HG03354 (cell line): ENCODE results near the gene CHRND.

Source experiments
- ATAC-seq: cut with Tn5 transposase; IDR thresholded peaks from one replicate; pipeline ENCODE4 v1.9.1; 2021; ENCODE audit warnings: mild to moderate bottlenecking; ENCODE audit not compliant: unreplicated experiment, poor library complexity, severe bottlenecking

The CHRND gene

DNA sequence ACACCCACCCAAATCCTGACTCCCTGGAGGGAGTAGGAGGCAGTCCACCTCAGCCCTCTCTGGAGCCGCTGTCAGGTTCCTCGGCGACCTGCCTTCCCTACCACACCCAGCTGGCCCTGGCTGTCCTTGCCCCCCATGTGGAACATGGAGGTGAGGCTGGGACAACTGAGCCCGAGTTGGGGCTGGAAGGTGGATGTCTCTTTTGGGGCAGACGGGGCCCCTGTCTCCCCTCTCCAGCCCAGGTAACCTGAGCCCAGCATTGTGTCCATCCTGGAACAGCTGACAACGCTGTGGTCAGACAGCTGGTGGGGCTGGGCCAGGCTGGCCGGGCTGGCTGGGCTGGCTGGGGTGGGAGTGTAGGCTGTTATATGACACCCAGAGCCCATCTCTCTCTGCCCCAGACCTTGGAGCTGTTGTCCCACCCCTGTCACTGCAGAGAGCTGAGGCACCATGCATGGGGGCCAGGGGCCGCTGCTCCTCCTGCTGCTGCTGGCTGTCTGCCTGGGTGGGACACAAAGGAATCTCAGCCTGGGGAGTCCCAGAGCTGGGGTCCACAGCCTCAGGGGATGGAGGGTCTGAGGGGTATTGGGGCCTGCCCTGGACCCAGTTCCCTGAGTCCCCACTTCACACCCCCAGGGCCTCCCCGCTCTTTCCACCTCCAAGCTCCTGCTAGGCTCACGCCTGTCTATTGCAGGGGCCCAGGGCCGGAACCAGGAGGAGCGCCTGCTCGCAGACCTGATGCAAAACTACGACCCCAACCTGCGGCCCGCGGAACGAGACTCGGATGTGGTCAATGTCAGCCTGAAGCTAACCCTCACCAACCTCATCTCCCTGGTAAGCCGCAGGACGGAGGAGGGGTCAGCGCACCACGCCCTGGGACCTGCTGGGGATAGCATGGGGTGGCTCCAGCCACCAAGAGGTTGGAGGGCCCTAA, 13.6 kb downstream of the CHRND start, which contains the start of gene CHRNG:
Gene CHRNG, plus strand, starts transcription at position 395 of the 934 bp plus-strand sequence. Its CDS starts 56 bp downstream, at position 451.
- ATAC-seq = no peak

DNA sequence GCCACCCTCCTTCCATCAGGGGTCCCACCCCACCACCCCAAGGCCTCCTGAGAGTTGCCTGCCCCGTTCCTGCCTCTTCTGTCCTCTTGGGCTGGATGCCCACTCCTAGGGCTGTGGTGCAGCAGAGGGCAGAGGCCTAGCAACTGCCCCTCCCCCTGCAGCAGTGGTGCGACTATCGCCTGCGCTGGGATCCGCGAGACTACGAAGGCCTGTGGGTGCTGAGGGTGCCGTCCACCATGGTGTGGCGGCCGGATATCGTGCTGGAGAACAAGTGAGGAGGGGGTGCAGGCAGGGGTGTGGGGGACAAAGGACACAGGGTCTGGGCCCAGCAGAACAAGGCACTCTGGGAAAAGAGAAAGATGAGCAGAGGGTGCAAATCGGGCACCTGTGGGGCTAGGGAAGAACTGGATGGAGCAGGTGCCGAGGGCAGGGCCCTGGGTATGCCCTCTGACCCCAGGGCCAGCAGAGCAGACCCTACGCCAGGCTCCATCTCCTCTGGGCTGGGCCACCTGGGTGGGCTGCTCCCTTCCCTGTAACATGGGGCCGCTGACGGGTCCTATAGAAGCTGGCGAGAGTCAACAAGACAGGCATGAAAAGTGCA, 14.6 kb downstream of the CHRND start:
- no peak for ATAC-seq

DNA sequence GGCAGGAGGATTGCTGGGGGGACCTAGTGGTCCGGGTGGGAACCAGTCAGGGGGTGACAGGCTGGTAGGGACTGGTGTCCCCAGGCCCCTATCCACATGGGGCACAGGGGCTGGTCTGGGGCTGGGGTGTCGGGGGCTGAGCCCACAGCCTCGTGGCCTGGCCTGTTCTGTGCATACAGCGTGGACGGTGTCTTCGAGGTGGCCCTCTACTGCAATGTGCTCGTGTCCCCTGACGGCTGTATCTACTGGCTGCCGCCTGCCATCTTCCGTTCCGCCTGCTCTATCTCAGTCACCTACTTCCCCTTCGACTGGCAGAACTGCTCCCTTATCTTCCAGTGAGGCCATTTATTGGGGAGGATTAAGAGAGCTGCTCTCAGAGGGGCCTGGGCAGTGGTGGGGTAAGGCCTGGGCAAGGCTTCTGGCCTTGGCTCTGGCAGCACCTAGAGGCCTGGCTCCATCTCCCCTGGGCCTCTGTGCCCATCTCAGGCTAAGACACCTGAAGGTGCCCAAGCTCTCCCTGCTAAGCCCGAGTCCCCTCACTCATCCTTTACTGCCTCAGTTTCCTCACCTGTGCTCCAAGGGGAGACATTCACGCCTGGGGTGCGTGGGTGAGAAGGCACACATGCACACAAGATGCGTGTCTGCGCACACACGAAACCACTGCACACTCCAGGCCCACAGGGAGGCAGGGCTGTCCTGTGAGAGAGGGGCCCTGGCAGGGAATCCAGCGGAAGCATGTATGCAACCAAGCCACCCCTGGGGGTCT, 15.4 kb downstream of the CHRND start:
- no peak for ATAC-seq

DNA sequence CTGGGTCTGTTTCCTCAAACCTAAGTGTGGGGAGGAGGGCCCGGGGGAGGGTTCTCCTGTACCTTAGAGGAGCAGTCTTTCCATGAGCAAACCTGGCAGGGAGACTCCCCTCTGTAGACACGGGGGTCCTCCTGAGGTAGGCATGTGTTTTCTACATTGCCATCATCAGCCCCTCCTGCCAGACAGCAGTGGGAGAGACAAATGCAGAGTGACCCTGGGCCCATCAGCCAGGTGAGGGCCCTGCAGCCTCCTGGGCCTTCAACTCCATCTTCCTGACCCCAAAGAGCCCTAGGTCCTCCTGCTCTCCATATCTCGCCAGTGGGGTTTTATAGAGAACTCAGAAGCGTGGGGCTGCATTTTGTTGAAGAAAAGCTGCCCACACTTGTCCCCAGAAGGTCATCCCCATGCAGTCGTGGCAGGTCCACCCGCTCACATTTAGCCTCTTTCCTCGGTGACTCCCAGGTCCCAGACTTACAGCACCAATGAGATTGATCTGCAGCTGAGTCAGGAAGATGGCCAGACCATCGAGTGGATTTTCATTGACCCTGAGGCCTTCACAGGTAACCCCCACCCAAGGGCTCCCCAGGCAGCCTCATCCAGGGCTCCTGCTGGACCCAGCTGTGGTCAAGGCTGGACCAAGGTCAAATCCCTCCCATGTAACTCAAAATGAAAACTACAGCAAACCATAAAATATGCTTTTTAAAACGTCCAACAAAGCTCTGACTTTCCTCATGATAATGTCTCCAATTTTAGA, 16.2 kb downstream of the CHRND start:
- ATAC-seq = no peak

DNA sequence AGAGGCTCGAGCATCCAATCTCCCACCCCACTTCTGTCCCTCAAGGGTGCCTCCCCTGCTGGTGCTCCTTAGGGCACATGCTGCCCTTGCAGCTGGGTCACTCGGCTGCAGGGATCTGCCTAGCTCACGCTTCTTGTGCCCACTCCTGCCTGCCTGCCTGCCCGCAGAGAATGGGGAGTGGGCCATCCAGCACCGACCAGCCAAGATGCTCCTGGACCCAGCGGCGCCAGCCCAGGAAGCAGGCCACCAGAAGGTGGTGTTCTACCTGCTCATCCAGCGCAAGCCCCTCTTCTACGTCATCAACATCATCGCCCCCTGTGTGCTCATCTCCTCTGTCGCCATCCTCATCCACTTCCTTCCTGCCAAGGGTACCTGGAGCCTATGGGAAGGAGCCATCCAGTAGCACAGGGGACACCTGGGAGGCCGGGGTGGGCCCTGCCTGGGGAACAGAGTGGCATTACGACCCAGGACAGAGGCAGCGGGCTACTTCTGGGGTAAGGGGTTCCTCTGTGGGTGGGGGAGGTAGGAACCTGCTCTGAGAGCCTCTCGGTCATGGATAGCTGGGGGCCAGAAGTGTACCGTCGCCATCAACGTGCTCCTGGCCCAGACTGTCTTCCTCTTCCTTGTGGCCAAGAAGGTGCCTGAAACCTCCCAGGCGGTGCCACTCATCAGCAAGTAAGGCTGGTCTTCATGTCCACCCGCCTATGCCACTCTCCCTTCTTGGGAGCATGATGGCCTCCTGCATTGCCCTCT, 16.9 kb downstream of the CHRND start:
- ATAC-seq = no peak

DNA sequence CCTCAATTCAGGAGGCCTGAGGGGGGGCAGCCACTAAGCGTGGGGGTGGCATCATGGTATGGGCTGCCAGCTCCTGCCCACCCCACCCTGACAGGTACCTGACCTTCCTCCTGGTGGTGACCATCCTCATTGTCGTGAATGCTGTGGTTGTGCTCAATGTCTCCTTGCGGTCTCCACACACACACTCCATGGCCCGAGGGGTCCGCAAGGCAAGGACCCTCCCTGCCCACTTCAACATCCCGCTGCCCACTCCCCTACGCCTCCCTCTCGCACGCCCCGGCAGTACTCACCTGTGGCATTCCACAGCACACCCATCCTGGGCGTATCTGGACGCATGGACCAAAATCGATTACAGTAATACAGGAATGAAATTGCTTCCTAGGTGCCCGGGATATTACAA, 17.5 kb downstream of the CHRND start:
- no peak for ATAC-seq

DNA sequence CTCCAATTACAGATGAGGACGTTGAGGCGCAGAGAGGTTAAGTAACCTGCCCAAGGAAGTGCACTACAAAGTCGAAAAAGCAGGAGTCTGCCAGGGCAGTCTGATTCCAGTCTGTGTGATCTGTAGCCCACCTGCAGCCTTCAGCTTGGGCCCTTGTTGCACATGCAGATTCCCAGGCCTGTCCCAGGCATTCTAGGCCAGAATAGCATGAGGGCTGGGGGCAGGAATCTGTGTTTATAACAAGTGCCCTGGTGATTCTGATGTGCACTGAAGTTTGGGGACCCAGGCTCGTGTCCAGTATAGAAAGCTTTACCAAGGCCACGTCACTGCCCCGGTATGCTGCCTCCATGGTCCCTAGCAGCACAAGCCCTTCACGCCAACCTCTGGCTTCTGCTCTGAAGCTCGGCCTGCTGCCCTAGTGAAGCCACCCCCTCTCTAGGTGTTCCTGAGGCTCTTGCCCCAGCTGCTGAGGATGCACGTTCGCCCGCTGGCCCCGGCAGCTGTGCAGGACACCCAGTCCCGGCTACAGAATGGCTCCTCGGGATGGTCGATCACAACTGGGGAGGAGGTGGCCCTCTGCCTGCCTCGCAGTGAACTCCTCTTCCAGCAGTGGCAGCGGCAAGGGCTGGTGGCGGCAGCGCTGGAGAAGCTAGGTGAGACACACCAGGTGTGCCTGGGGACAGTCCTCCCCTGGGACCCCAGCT, 18.1 kb downstream of the CHRND start:
- no peak for ATAC-seq

DNA sequence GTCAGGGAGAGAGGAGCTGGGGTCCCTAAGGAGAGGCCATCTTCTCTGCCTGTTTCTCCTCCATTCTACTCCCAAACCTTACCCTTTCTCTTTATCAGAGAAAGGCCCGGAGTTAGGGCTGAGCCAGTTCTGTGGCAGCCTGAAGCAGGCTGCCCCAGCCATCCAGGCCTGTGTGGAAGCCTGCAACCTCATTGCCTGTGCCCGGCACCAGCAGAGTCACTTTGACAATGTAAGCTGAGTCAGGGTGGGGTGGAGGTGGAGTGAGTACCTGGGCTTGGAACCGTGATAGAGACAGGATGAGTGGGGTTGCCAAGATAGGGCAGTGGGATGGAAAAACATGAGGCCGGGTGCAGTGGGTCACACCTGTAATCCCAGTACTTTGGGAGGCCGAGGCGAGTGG, 18.7 kb downstream of the CHRND start:
- ATAC-seq = no peak

DNA sequence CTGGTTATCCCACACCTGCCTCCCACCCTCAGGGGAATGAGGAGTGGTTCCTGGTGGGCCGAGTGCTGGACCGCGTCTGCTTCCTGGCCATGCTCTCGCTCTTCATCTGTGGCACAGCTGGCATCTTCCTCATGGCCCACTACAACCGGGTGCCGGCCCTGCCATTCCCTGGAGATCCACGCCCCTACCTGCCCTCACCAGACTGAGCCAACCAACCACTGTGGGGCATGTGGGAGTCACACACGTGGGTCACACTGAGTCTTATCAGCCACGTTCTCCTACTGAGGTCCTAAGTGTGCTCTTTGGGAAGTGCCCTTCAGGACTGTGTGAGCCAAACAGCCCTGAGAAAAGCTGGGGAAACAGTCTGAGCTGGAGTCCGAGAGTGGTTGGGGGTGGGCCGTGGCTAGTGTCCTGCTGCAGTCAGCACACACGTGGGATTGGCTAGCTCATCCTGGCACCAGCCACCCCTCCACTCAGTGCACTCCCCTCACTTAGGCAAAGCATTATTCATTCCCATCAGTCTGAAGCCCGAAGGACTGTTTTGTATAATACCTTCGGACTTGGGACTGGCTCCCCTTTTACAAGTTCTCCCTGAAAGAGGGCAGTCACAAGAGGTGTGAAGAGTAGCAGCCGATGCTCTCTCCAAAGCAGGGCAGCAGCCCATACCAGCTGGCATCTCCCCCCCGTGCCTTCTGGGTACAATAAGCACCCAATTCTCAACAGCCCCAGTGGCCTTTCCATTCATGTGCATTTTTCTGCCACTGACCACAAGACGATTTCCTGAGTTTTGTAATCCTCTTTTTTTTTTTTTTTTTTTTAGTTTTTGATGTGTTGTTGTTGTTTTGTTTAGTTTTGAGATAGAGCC, 19.8 kb downstream of the CHRND start:
- no peak for ATAC-seq

DNA sequence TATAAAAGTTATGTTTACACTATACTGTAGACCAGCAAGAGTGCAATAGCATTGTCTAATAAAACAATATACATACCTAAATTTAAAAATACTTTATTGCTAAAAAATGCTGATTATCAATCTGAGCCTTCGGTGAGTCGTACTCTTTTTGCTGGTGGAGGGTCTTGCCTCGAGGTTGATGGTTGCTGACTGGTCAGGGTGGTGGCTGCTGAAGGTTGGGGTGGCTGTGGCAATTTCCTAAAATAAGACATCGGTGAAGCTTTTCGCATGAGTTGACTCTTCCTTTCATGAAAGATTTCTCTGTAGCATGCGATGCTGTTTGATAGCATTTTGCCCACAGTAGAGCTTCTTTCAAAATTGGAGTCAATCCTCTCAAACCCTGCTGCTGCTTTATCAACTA, 22.0 kb downstream of the CHRND start:
- no peak for ATAC-seq

DNA sequence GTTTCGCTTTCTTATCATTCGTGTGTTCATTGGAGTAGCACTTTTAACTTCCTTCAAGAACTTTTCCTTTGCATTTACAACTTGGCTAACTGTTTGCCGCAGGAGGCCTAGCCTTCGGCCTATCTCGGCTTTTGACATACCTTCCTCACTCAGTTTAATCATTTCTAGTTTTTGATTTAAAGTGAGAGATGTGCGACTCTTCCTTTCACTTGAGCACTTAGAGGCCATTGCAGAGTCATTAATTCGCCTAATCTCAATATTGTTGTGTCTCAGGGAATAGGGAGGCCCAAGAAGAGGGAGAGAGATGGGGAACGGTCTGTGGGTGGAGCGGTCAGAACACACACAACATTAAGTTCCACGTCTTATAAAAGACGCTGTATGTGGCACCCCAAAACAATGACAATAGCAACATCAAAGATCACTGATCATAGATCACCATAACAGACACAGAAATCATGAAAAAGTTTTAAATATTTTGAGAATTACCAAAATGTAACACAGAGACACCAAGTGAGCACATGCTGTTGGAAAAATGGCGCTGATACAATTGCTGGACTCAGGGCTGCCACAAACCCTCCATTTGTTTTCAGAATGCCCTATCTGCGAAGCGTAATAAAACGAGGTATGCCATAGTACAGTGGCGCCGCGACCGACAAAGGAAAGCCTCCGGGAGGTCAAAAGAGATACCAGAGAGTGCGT, 23.8 kb downstream of the CHRND start:
- peak; percentile 17 for ATAC-seq

DNA sequence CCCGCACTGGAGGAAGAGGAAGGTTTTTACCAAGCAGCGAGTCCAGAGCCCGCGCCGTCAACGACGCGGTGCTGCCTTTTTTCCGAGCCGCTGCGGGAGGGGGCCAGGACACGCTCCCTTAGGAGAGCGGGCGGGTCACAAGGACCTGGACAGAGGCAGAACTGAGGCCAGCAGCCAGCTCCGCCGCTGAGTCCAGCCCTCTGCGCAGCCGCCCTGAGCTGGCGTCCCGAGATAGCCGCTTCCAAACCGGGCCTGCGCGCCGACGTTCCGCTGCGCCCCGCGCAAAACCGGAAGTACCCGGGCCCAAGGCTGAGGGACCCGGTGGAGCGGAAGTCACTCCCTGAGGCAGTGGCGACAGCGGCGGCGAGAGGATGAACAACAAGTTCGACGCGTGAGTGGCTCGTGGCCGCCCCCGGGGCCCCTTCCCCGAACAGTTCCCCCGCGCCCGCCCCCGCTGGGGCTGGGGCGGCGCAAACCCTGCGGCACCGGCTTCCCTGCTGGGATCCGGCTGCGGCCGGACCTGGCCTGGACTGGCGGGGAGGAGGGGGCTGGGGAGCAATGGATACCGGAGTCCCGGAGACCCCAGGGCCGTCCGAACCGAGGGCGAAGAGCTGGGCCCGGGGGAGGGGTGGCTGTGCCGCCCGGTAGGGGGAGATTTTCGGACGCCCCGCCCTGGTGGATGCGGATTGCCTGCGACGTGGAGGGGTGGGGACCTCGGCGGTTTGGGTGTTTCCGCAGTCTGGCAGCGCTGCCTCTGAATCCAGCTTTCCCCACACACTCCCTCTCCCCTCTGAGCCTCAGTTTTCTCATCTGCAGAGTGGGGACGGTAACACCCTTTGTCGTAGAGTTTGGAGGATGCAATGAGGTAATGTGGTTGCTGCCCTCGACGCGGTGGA, 24.6 kb downstream of the CHRND start, which contains the start of the genes EIF4E2 and TIGD1:
Gene EIF4E2, plus strand, starts transcription at position 336 of the 896 bp plus-strand sequence. Its CDS starts 36 bp downstream, at position 372.
Gene TIGD1, minus strand, starts transcription at position 204 of the 896 bp plus-strand sequence. CDS start 675 bp downstream, outside the sequence.
- peak; percentile 95 for ATAC-seq

DNA sequence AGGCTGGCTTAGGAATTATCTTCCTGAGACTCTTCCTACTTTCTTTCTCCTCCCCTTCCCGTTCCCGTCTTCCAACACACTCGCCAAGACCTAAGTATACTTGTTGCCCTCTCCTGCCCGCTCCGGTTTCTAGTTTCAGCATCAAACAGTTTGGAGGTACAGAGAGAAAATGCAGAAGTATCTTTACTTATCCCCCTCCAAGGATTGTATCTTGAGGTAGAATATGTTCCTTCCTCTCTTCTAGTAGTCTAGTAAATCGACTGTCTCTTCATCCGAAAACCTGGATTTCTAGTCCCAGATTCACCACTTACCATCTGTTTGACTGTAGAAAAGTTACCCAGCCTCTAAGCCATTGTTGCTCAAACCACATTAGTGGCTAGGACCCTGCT, 25.3 kb downstream of the CHRND start:
- ATAC-seq = no peak

DNA sequence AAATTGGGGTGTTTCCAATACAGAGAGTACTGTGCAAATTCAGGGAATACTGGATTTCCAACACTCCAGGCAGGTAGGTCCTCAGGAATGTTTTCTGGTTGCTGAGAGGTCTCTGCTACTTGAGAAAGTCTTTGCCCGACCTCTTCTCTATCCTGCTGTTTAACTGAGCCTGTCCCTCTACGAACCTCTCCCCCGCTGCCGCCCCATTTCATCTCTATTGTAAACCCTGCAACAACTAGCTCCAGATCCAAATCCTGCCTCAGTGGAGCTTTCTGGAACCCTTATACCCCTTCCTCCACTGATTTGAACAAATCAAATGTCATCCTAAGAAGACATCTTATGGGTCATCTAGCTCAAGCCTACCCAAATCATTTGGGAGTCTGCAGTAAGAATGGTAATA, 25.8 kb downstream of the CHRND start:
- ATAC-seq = no peak

DNA sequence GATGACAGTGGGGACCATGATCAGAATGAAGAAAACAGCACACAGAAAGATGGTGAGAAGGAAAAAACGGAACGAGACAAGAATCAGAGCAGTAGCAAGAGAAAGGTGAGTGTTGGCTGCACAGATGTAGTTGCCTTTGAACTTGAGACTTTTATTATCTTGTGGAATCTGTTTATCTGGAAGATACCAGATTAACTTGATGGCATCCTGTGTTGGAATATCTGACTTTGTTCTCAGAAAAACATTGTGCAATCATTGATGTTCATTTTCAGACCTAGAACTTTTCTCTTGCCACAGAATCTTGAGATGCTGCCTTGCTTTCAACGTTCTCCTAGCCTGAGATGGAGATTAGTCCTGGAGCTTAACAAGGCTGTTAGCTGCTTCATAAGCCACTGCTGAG, 30.5 kb downstream of the CHRND start:
- no peak for ATAC-seq
